HL-60/S4 treated with phorbol 12-myristate 13-acetate at 8.2 ng/mL for 4 days and 3 days (cell line): Measurements from ENCODE around the gene C1QL1.

Source experiments
- in situ Hi-C: fragments of 300-500 bp; cut with MboI; formaldehyde crosslinking; loops from 2 replicates; pipeline ENCODE4 v1.15.0; 2022; ENCODE audit warnings: low sequenced_read_pairs

Gene C1QL1

DNA sequence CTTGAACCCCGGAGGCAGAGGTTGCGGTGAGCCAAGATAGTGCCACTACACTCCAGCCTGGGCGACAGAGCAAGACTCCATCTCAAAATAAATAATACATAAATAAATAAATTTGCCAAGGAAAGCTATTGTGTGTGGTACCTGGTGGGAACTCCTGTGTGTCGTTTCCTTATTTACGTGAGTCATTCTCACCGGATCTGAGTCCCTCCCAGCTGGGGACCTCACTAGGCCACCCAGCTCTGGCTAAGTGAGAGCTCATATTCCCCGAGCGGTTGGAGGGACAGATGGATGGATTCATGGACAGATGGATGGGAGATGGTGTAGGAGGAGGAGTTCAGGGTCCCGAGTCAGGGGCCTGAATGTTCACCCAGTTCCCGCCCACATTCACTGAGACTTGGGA, 22.9 kb upstream of the C1QL1 start:
- in situ Hi-C loops = no loop called here

DNA sequence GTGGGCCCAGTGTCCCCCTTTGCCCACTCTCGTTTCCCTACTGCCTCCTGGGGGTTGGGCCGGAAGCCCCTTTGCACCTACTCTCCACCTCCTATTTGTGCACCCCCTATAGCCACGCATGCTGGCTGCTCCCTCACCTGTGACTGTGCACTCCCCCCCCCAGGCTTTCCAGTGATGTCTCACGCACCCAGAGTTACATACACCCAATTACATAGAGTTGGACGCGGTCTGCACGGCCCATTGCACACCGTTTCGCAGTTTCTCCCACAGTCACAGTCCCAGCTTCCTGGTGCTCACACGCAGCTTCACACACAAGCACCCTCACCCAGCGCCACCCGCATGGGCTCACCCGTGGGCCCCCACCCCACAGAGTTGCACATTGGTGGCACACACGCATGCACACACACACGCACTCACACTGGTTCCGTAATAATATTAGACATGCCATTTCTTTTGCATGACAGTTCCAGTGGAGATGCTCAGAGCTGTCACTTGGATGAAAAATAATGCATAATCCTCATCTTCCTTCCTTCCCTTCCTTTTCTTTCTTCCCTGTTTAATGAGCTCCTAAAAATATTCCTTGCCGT, 21.5 kb upstream of the C1QL1 start:
- in situ Hi-C loops = no loop called here

- in situ Hi-C loops = no loop called here
Observed at GRCh38 chr17:44988044-44988942, 20.2 kb upstream of the C1QL1 start.

- in situ Hi-C loops = no loop called here
Observed at GRCh38 chr17:44983563-44983962, 15.5 kb upstream of the C1QL1 start.

DNA sequence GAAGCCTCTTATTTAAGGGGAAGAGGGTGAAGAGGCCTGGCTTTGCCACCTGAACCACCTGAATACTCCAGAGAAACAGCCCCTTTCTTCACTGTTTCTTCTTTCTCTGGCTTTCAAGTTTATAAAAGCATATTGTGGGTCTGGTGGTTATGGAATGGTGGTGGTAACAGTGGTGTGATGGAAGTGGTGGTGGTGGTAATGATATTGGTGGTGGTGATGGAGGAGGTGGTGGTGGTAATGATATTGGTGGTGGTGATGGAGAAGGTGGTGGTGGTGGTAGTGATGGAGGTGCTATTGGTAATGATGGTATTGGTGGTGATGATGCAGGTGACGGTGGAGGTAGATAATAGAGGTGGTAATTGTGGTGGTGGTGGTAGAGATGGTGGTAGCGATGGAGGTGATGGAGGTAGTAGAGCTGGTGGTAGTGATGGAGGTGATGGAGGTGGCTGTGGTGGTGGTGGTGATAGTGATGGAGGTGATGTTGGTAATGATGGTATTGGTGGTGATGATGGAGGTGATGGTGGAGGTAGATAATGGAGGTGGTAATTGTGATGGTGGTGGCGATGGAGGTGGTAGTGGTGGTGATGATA, 14.1 kb upstream of the C1QL1 start:
- in situ Hi-C loops = no loop called here

DNA sequence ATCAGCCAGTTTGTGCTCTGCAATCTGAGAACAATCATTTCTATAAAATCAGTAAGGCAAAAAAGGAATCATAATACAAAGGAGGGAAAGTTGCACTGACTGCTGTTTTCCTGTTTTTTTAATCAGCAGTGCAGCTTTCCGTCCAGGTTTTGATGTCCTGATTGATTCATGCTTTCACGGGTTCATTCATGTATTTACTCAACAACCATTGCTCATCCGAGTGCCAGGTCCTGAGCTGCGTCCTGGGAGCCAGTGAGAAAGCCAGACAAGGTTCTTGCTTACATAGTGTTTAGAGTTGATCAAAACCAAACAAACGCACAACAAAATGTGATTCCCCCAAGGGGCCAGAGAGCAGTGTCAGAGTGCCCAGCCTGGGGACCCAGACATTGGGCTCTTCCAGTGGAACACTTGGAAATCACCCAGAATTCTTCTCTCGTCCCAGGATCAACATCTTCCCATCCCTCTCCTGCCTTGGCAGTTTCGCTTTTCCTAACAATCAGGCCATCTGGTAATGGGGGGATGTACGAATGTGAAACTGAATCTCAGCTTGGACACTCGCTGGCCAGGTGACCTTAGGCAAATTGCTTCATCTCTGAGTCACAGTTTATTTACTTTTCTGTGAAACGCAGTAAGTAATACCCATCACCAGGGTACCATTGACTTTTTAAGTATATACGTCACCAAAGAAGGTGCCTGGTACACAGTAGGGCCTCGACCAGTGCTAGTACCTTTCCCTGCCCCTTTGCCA, 13.3 kb upstream of the C1QL1 start:
- in situ Hi-C loops = no loop called here

DNA sequence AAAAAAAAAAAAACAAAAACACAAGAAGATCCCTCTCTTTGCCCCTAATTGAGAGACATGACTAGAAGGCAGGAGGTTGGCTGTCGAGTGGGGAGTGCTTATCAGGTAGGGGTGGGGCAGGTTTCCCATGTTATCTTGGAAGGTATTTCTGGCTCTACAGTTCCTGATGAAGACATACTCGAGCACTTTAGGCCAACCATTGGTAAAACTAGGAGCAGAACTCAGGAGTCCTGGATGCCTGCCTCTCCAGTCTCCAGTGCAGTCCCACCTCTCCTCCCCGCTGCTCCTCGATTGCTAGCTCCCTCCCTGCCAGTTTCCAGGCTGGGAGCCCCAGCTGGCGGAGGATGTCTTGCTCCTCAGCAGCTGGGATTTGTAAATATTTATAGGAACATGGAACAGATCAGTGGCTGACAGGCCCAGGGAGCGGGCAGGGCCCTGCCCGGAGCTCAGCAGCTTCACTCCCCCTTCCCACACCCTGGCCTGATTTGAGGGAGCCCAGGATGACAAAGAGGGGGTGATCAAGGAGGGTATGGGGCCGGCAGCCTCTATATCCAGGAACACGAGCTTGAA, 11.4 kb upstream of the C1QL1 start:
- in situ Hi-C loops = no loop called here

- in situ Hi-C loops = no loop called here
Observed at GRCh38 chr17:44978807-44979206, 10.7 kb upstream of the C1QL1 start.

GRCh38 chr17:44977814-44978550, 9.9 kb upstream of the C1QL1 start:
- in situ Hi-C loops = no loop called here

DNA sequence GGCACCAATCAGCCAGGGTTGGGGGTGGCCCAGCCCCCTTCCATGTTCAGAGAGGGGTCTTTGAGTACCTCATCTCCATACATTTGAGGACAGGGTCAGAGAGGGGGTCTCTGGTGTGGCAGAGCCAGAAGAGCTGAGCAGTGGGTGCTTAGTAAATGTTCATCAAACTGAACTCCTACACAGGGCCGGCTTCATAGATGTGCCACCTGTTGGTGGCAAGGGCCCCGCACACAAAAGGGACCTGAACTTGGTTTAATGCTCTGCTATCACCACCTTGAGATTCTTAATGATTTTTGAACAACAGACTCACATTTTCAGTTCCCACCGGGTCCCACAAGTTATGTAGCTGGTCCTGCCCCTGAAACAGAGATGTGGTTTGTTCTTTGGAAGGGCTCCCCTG, 9.0 kb upstream of the C1QL1 start:
- in situ Hi-C loops = no loop called here

DNA sequence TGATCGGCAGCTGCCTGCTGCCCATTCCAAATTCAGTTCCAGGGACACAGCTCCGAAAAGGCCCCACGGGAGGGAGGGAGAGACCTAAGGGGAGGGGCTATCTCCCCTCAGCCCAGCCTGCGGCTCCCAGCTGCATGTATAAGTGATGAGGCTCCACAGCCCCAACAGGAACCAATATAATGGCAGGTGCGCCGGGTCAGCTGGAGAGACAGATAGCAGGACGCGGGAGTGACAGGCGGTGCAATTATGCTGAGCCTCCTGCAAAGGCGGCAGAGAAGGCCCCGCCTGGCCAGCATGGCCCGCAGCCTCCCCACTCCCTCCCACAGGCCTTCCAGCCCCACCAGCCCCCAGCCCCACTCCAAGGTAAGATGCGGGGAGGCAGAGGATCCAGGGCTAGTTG, 8.1 kb upstream of the C1QL1 start:
- in situ Hi-C loops = no loop called here

- in situ Hi-C loops = no loop called here
Observed at GRCh38 chr17:44972953-44973352, 4.8 kb upstream of the C1QL1 start.

DNA sequence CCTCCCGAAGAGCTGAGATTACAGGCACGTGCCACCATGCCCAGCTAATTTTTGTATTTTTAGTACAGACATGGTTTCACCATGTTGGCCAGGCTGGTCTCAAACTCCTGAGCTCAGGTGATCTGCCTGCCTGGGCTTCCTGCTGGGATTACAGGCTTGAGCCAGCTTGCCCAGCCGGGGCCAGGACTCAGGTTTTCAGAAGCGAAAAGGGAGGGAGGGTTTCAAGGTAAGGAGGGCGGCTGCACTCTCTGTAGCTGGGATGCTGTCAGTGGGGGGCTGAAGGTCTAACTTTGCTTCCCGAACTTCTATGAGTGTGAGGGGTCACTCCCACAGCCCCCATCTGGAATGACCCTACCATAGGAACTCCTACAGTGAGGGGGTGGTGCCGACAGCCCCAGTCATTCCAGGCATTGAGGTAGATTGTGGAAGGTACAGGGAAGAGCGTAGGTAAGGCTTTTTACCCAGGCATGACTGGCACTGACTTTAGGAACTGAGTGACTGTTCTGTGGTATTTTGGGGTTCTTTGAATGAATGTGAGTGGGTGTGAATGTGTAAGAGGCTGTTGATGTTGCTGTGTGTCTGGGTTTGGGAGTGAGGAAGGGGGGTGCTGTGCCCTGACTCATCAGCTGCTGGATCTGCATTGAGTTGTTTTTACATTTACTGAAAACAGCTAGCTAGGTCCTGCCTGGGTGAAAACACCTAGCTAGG, 3.8 kb upstream of the C1QL1 start:
- in situ Hi-C loops = no loop called here

GRCh38 chr17:44970136-44970741, 2.1 kb upstream of the C1QL1 start:
- in situ Hi-C loops = no loop called here

- in situ Hi-C loops = no loop called here
Observed at GRCh38 chr17:44969144-44969780, 1.2 kb upstream of the C1QL1 start.

DNA sequence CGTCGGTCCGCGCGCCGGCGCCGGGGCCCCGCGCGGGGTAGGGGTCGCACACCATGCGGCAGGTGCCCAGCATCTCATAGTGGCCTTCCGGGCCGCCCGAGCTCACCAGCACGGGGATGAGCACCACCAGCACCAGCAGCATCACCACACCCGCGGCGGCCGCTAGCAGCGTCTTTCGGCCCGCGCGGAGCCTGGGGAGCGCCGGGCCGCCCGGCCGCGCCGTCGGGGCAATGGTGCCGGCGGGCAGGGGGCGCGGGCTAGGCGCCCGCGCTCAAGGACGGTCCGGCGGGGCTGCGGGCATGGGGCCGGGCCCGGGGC, 237 bp downstream of the C1QL1 start:
- in situ Hi-C loops = no loop called here

DNA sequence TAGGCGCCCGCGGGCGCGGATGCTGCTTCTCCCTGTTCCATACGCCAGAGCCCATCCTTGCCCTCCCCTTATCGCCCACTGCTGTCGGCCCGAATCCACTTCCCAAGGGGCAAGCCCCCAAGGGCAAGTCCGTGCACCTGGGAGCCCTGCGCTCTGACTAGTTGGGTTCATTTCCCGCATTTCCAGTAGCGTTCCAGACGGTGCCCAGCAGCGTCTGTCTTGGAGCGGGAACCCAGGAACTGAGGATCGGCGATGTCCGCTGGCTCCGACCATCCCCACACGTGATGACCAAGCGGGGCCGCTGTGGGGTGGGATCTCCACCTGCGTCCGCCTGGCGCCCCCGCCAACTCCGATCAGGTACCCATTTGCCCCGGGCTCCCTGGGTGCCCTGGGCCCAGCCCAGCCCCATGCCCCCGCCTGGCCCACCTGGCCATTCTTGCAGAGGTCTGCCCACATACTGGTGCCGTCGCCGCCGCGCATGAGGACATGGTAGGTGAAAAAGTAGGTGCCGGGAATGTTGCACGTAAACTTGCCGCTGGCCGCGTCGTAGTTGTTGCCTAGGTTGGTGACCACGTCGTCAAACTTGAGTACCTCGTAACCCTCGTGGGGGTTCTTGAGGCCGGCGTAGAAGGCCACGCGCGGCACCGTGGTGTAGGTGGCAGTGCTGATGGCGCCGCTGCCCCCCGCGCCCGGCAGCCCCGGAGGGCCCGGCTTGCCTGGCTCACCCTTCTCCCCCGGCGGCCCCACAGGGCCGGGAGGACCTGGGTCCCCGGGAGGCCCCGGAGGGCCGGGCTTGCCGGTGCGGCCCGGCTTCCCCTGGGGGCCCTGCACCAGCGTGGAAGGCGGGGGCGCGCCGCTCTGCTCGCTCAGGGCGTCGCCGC, 837 bp downstream of the C1QL1 start:
- in situ Hi-C loops = no loop called here

DNA sequence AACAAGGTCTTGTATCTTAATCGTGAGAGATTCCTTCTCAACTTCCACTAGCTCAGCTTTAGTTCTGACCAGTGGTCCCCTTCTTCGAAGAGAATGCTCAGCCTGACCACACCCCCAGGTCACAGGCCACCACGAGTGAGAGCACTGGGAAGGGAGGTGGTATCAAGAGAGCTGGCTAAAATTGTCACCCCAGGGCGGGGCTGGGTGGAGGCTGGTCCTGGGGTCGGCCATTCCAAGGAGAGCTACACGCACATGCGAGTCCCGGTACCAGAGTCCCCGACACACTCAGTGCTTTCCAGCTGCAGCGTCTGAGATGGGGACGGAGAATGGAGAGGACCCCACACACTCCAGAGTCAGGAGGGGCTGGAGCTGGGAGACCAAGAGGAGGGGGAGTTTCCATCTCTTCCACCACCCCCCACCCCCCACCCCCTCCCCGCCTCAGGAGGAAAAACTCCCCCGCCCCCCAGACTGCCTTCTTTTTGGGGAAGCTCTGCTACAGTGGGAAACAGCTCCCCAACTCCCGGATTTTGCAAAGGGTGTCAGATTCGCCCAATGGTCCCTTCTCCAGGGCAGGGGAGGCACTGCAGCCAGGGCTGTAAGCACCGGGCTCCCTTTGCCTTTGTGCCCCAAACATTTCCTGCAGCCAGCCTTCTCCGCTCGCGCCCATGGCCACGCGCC, 1.6 kb downstream of the C1QL1 start:
- in situ Hi-C loops = no loop called here
